HT1080 (cell line): Measurements from ENCODE around the gene PRKCQ. TPM values are rescaled to one million over a fixed set of nuclear protein-coding genes. Genes with fewer than 3 reads are reported as not detected.

Experiments used
- DNase-seq: peaks from one replicate; pipeline ENCODE4 v3.0.0-alpha.2; 2015; ENCODE audit warnings: low read depth
- total RNA-seq: library from RNA; depleted of rRNA; stranded (reverse); fragments of >200 nt; shearing (Covaris generic); gene quantifications from 2 replicates; pipeline ENCODE4 v1.2.3, GENCODE V29; 2014

The PRKCQ gene
- total RNA-seq, 1 experiment from 2014 or later = 0.16 TPM

DNA sequence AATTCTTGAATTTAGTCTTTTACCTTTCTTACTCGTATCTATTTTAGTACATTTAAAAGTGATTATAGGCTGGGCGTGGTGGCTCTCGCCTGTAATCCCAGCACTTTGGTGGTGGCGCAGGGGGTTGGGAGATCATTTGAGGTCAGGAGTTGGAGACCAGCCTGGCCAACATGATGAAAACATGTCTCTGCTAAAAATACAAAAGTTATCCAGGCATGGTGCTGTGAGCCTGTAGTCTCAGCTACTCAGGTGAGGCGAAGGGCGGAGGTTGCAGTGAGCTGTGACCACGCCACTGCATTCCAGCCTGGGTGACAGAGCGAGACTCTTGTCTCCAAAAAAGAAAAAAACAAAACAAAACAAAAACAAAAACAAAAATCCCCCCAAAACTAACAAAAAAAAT lies 12.2 kb downstream of the PRKCQ start:
- DNase-seq = no peak

DNA sequence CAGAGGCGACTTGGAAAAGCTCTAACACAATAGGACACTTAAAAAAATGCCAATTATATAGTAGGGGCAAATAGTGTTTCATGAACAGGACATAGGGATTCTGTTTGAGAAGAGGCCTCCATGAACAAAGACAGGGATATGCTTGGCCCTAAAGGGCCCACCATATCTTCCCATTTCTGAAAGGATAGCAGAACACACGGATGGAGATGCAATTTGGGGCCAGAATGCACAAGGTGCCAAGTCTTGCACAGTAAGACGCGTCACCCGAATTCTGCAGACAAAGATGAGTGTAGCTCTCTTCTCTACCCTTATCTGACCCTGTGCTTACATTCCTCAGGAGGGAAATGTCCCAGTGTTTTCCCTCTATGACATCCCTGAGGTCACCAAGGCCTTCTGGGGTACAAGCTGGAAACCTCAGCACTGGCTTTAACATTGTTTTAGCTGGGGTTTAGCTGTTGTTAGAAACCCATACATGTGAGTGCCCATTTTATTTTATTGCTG lies 12.8 kb downstream of the PRKCQ start:
- no peak for DNase-seq

DNA sequence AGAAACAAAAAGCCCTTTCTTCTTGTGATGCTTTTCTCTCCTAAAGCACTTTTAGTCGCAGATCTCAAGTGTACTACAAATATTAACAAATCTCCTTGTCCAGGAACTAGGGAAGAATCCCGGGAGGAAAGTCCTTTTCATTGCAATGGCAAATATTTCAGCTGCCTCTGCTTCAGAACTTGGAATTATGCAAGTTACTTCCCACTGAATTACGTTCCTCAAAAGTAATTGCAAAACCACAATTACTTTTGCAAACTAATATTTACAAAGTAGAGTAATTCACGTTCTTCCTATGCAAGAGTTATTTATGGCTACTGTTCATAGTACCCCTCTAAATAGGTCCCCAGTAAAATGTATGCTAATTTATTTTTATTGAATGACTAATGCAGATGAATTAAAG lies 14.5 kb downstream of the PRKCQ start:
- no peak for DNase-seq

DNA sequence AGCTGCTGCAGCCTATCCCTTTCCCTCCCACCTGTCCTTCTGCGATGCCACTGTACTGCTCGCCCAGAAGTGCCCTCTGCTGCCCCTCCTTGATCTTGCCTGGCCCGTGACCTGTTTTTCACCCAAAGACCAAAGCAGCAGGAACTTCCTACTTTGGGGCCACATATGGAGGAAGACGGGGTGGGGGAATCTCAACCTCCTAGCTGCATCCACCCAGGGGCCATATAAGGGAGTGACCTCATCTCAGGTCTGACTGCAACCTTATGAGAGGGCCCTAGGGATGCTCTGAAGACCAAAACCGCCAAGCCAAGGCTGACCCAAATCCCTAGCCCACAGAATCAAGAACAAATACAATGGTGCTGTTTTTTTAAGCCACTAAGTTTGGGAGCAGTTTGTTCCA lies 15.7 kb downstream of the PRKCQ start:
- no peak for DNase-seq

DNA sequence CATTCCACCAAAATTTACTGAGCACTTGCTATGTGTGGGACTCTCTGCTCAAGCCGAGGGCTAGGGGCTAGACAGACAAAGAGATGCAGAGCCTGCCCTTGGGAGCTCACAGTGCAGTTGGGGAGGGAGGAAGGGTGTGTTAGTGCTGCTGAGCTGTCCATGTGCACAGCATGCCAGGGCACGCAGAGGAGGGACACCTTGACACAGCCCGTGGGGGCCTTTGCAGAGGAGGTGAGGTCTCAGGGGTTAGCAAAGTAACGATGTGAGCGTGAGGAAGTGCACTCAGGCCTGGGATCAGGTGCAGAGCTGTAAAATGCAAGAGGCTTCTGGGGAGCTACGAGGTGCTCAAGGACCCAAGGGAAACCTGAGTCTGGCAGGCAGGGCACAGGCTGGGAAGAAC lies 16.3 kb downstream of the PRKCQ start:
- DNase-seq = no peak

DNA sequence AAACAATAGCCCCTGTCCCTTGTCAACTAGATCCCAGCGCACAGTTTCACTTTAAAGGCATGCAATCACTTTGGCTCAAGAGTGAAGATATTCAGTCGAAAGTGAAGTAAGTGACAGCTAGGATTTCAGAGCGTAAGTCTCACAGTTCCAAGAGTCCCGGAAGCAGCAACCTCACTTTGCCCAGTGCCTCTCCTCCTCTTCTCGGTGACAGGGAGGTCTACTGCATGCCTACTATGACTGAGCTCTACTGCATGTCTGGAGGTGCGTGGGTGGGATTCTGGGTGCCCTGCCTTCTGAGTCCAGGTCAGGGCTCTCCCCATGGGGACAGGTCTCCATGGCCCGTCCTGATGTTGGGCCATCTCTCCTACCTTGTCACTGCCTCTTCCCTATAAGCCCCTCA lies 17.0 kb downstream of the PRKCQ start:
- no peak for DNase-seq

DNA sequence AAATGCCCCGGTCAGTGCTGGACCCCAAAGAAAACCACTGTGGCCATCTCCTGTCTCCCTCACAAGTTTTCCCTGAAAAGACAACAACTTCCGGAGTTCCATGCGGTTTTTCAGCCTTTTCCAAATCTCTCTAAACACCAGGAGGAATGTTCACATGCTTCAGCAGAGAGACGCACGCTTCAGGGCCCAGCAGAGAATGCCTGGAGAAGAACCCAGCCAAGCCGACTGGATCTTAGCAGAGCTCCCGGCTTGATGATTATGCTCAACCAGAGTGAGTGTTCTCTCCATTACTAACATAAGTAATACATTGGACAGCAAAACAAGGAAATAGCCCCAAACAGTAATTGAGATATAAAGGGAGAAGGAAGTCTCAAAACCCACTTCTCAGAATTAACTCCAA lies 17.9 kb downstream of the PRKCQ start:
- no peak for DNase-seq

DNA sequence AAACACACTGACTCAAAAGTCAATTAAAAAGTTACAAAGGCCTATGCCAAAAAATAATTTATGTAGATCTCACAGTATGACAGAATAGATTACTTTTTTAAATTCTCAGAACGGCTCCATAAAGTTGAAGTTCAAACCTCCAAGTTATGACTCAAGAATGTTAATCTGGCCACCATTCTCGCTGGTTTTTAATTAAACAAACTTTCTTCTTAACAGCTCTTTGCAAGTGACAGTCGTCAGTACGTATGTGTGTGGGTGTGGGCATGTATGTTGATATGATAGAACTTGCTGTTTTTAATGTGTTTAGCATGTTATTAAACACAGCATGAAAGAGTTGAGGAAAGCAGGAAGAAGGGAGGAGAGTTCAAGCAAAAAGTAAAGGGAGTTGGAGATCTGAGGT lies 18.5 kb downstream of the PRKCQ start:
- no peak for DNase-seq

DNA sequence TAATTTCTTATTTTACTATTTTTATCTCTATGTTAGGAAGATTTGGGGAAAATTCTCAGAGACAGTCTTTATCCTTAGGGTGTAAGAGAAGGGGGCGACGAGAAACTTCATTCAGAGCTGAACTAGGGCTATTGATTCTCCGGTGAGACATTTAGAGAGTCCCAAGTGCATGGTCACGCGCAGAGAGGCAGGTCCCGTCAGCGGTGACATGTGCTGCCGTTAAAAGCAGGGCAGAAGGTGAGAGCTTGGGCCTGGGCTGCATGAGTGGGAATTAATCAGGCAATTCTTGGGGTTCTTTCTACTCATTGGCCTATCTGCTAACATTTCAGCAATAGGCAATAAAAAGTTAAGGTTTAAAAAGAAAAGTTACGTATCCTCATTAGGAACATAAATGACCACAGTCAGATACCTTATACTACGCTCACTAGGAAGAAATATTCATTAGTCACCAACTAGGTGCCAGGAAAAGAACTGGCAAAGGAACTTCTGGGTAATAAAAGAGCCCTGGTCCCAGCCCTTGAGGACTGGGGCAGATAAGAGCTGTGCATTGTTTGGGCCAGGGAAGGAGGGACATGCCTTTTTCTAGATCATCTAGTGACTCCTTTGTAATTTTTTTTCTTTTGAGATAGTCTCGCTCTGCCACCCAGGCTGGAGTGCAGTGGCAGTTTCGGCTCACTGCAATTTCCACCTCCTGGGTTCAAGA lies 21.2 kb downstream of the PRKCQ start:
- no peak for DNase-seq

DNA sequence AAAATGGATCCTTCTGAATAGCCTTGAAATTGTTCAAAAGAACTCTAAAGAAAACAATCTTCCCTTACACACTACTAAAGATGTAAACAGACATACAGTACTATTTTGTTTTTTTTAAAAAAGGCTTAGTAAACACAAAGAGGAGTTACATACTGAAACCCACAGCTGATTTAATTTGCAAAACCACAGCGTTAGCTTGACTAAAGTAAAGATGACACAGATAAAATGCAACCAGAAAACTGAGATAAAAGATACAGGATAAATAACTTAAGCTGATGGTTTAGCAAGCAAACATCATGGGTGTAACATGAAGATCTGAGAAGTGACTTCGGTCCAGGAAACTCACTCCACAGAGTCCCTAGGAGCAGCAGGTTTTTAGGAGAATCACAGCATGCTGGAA lies 21.8 kb downstream of the PRKCQ start:
- DNase-seq = no peak

DNA sequence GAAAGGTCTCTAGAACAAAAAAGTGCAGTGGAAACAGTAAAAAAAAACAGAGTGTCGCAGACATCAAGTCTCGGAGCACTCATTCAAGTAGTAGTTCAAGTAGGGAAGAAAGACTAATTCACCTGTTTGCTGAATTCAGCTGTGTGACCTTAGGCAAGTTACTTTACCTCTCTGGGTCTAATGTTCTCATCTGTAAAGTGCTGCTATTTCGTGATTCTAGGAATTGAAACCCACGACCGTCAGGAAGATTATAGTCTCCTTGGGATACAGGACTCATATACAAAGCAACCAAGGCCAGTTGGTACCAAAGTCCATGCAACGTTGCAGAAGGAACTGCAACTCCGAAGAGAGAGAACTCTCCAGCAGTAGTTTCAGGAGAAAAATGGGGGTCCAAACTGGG lies 26.1 kb downstream of the PRKCQ start:
- no peak for DNase-seq

DNA sequence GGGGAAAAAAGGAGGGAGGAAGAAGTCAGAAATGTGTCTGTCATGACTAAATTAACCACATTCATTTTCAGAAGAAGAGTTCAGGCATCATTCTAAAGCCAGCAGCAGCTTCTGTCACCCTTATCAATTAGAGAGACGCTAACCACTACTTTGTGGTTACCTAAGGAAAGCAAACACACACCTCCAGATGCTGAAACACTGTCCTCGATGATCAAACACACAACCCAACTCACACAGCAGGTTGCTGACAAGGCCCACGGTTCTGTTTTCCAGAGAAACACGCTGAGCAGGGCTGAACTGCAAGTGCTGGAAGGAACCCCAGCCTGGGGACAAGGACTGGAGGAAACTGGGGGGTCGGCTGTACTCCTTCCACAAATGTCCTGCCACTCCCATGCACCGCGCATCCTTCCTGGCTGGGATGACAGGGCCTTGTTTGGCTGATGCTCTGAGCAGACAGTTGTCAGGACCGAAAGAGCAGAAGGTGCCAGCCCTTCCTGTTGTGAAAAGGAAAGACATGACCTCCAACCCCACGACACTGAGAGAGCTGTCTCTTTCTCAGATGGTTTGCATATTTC lies 36.6 kb downstream of the PRKCQ start:
- no peak for DNase-seq

DNA sequence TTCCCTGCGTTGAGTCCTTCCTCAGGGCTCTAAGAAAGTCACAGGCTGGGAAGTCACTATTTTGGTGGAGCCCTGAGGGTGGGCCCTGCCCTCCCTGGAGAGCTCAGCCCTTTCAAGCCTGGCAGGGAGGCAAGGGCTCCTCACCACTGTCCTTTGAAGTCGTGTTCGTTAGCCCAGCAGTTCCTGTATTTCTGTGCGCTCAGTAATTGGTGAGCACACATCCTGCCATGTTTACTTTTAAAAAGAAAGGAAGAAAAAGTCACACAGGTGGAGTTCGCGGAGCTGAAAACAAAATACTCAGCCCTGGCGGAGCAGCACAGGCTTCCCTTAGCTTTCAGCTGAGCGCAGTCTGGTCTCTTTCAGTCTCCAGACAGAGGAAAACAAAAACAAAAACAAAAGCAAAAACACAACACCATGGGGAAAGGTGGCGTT lies 37.1 kb downstream of the PRKCQ start:
- DNase-seq = no peak

DNA sequence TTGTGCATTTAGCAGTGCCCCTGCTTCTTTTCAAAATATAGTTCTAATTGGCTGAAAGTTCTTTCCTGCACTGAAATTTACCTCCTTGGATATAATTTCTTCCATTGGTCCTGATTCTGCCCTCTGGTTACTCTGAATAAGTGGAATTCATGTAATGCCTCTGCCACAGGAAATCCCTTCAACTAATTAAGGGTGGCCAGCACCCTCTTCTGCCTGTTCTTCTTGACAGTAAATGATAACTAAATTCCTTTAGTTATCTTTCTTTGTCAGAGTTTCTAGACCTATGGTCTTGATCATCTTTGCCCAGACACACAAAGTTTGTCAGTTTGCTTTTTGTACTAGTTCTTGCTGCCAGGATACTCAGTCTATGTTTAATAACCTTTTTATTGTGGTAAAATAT lies 40.2 kb downstream of the PRKCQ start:
- no peak for DNase-seq

DNA sequence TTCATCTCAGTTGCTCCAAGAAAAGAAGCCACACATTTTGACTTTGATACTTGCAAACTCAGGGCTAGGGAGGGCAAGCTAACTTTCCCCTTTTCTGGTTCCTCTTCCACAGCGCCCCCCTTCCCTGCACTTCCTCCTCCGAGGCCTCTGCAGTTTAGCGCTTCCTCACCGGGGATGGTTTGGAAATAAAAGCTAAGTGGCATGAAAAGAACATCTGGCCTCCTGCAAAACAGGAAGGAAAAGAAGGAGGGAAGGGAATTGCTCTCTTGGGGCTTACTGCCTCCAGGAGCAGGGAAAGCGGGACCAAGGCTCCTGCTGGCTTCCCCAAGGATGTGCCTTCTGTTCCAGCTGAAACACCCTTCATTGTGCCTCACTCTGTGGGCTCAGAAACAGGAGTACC lies 42.3 kb downstream of the PRKCQ start:
- no peak for DNase-seq

DNA sequence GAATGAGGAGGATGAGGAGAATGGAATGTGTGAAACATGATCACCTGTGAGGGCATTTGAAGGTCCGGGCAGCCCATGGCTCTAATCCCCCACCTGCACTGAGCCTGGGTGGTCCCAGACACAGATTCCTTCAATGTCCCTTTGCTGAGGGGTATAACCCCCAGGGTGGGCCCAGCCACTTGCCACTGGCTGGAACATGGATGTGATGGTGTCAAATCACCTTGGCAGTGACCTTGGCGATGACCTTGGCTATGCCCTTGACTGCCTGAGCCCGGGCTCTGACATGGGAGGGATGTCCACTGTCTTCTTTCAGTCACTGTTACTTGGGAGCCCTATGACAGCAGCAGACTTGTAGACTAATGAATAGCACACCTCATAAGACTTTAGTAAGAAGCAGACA lies 44.0 kb downstream of the PRKCQ start:
- no peak for DNase-seq

DNA sequence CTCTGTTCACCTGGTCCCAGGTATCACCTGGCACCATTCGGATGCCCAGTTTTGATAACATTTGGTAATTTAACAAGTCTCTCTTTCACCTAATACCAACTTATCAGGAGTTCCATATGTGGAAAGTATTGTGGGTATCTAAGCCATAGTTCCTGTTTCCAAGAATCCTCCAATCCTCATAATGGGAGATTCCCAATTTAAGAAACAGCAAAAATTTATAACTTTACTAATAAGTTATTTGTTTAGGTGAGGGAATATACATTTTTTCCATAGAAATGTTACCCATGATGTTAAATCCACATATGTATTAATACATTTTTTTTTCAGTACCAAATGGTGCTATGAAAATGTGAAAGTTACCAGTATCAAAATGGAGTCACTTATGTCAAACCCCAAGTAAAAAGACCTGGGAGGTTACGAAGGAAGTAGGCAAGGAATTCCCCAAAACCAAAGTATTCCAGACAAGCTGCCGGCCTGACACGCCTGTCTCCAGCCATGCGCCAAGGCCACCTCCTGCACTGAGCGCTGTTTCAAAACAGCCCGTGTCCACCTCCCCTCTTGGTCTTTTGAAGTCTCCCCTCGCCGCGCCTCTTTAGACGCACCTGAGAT lies 44.8 kb downstream of the PRKCQ start:
- no peak for DNase-seq

DNA sequence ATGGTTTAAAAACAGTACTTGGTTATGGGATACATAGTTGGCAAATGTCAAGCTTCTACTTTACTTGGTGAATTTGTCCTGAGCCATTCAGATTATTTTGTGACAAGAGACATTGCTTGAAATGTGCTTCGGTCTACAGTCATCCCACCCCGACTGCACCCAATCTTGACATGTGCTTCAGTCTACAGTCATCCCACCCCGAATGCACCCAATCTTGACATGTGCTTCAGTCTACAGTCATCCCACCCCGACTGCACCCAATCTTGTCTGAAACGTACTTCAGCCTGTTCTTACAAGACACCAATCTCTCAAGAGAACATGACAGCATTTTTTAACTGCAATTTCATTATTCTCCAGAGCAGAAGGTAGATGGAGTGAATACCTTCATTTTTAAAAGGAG lies 47.8 kb downstream of the PRKCQ start:
- DNase-seq = no peak

DNA sequence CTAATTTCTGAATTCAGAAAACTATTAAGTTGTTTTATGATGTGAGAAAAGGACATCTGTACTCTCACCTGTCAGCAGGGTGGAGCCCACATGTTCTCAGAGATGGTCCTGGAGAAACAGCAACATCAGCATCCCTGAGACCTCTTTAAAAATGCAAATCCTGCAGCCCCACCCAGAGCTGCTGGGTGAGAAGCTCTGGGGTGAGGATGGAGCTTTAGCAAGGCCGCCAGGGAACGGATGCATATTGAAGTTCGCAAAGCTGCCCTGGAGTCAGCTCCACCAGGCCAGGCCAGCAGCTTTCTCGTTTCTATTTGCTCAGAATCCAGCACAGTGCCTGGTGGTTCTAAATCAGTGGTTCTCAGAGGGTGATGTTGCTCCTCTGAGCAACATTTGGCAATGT lies 49.1 kb downstream of the PRKCQ start:
- DNase-seq = no peak

DNA sequence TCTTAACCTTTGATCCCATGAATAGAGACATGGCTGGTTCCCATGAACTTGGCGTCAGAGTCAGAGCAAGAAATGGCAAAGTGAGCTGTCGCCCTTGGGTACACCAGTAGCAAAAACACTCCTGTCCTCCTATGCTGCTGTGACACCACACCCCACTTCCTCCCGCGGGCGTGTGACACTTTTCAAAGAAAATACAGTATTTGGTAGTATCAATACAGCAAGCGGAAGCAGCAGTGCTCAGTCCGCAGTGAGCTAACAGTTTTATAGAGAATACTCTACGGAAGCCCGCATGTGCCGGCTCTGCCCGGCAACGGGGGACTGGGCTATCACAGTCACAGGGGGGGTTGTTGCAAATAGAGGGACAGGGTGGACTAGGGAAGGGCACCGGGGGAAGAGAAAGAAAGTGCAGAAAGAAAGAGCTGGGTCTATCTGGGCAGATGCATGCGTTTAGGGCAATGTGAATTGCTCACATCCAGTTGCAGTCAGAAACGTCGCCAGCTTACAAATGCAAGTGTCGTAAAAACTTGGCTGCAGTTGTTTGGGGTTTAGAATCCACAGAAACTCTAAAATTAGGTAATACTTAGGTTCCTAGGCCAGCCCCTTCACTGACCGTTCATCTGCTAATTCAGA lies 49.8 kb downstream of the PRKCQ start:
- DNase-seq = no peak

DNA sequence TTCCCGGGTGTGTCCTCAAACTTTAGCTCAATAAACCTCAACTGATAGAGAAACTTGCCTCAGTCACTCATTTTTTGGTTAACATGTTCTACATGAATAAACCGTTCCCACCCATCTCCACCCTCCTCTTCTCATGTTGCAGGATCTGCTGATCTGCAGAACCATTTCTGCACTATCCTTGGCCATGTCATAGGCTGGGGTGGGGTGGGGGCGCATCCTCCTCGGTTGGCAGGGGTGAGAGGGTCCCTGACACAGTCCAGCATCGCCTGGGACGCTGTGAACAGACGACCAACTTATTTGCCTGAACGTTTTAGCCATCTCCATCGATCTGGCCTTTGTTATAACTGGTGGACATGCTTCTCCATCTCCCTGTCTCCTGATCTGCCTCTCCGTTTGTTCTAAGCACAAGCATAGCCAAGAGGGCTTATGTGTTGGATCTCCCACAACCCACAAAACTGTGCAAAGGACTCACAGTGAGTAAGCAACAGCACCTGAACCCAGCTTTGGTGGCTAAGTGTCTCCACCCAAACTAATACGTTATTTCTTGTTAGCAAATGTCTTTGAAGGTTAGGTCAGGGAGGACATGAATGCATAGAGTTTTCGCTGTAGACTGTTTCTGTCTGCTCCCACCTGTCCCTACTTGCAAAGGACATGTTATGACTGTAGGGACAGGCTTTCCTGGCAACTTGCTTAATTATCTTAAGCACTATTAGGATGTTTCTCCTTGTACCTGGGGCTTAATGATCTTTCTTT lies 51.7 kb downstream of the PRKCQ start:
- DNase-seq = no peak
